Subcutaneous abdominal adipose tissue (tissue), 5 donors: ENCODE data around the gene RHOBTB1.
"Not testable (repeated sequence)": the region's sequence is repeated elsewhere in the genome, so short reads cannot be mapped to it uniquely, and the experiment has no call there.

Source experiments
- H3K27ac ChIP-seq: one replicate; pipeline ENCODE4 v1.7.0; 2013; ENCODE audit warnings: low read depth, mild to moderate bottlenecking, inconsistent platforms, low read length, moderate library complexity
- H3K27me3 ChIP-seq, 5 donors: one replicate each; pipeline ENCODE4 v1.7.0; 2013; ENCODE audit warnings: low read length in 5 of 5, inconsistent platforms in 1 of 5; ENCODE audit not compliant: control insufficient read depth in 5 of 5, insufficient read depth in 4 of 5
- H3K36me3 ChIP-seq, 5 donors: one replicate each; pipeline ENCODE4 v1.7.0; 2013; ENCODE audit warnings: low read length in 5 of 5; ENCODE audit not compliant: control insufficient read depth in 5 of 5, insufficient read depth in 5 of 5
- H3K4me1 ChIP-seq, 5 donors: one replicate each; pipeline ENCODE4 v1.7.0; 2013; ENCODE audit warnings: low read length in 5 of 5, mild to moderate bottlenecking in 3 of 5, moderate library complexity in 1 of 5; ENCODE audit not compliant: control insufficient read depth in 5 of 5, insufficient read depth in 5 of 5
- H3K4me3 ChIP-seq, 5 donors: one replicate each; pipeline ENCODE4 v1.7.0; 2013; ENCODE audit warnings: low read length in 5 of 5, low read depth in 1 of 5
- H3K9ac ChIP-seq, 5 donors: one replicate each; pipeline ENCODE4 v1.7.0; 2013; ENCODE audit warnings: low read length in 5 of 5, mild to moderate bottlenecking in 4 of 5, moderate library complexity in 3 of 5
- H3K9me3 ChIP-seq, 5 donors: one replicate each; pipeline ENCODE4 v1.7.0; 2013; ENCODE audit warnings: low read length in 5 of 5; ENCODE audit not compliant: control insufficient read depth in 5 of 5
- donor health status: healthy.
- donor health status: healthy.
- donor health status: healthy.
- donor health status: healthy.
- donor health status: healthy.

The RHOBTB1 gene

GRCh38 chr10:60835049-60835448 is 108.9 kb downstream of the RHOBTB1 start:
- Histone ChIP-seq H3K4me3 (no peak overlapping the region), H3K9ac (no peak overlapping the region), H3K9me3 (no peaks in the 10 kb centered on the region), H3K4me1 (peaks cover 0 to 11% (median 0%) of the 10 kb centered on the region in 5 donors), H3K27me3 (no peaks in the 10 kb centered on the region), H3K27ac (no peak overlapping the region), H3K36me3 (no peaks in the 10 kb centered on the region)

- Histone ChIP-seq H3K27me3 (no peaks in the 10 kb centered on the region), H3K36me3 (no peaks in the 10 kb centered on the region), H3K4me3 (no peak overlapping the region), H3K9me3 (no peaks in the 10 kb centered on the region), H3K27ac (no peak overlapping the region), H3K4me1 (peaks cover 0 to 11% (median 0%) of the 10 kb centered on the region in 5 donors), H3K9ac (no peak overlapping the region)
Observed at GRCh38 chr10:60834401-60834800, 109.6 kb downstream of the RHOBTB1 start.

- H3K4me3 ChIP-seq, H3K36me3 ChIP-seq, H3K9ac ChIP-seq, H3K27ac ChIP-seq, H3K9me3 ChIP-seq, H3K27me3 ChIP-seq: not testable (repeated sequence)
- peaks cover 2 to 20% (median 12%) of the 10 kb centered on the region in 5 donors for H3K4me1 ChIP-seq
Observed at GRCh38 chr10:60832136-60832535, 111.8 kb downstream of the RHOBTB1 start.

GRCh38 chr10:60828489-60828852 is 115.5 kb downstream of the RHOBTB1 start:
- H3K4me3 ChIP-seq: peak overlapping the region in 1 of 5 donors; percentile 22
- H3K36me3 ChIP-seq: no peaks in the 10 kb centered on the region
- no peaks in the 10 kb centered on the region for H3K27me3 ChIP-seq
- no peaks in the 10 kb centered on the region for H3K9me3 ChIP-seq
- peak overlapping the region; percentile 53 for H3K27ac ChIP-seq
- no peak overlapping the region for H3K9ac ChIP-seq
- peaks cover 2 to 34% (median 13%) of the 10 kb centered on the region in 5 donors for H3K4me1 ChIP-seq

- Histone ChIP-seq H3K9me3 (no peaks in the 10 kb centered on the region), H3K27me3 (no peaks in the 10 kb centered on the region), H3K9ac (no peak overlapping the region), H3K27ac (peak overlapping the region; percentile 53), H3K36me3 (no peaks in the 10 kb centered on the region), H3K4me3 (peak overlapping the region in 2 of 5 donors; percentile 18 to 22), H3K4me1 (peaks cover 2 to 35% (median 13%) of the 10 kb centered on the region in 5 donors)
Observed at GRCh38 chr10:60827791-60828488, 116.0 kb downstream of the RHOBTB1 start.

- no peak overlapping the region for H3K4me3 ChIP-seq
- no peak overlapping the region for H3K9ac ChIP-seq
Observed at GRCh38 chr10:60825520-60825919, 118.5 kb downstream of the RHOBTB1 start.

GRCh38 chr10:60823324-60823723 is 120.7 kb downstream of the RHOBTB1 start:
- H3K9me3 ChIP-seq: no peaks in the 10 kb centered on the region
- H3K4me1 ChIP-seq: peaks cover 3 to 40% (median 12%) of the 10 kb centered on the region in 5 donors
- no peaks in the 10 kb centered on the region for H3K27me3 ChIP-seq
- no peak overlapping the region for H3K27ac ChIP-seq
- no peak overlapping the region for H3K9ac ChIP-seq
- no peak overlapping the region for H3K4me3 ChIP-seq
- H3K36me3 ChIP-seq: no peaks in the 10 kb centered on the region

More at GRCh38 chr10:60825520-60825919, 118.5 kb downstream of the RHOBTB1 start:
- no peak overlapping the region for H3K27ac ChIP-seq
- H3K36me3 ChIP-seq: no peaks in the 10 kb centered on the region
- peaks cover 3 to 37% (median 13%) of the 10 kb centered on the region in 5 donors for H3K4me1 ChIP-seq
- H3K9me3 ChIP-seq: no peaks in the 10 kb centered on the region
- H3K27me3 ChIP-seq: no peaks in the 10 kb centered on the region

- no peak overlapping the region for H3K27ac ChIP-seq
- no peaks in the 10 kb centered on the region for H3K36me3 ChIP-seq
- H3K4me1 ChIP-seq: peaks cover 3 to 35% (median 7%) of the 10 kb centered on the region in 5 donors
- no peaks in the 10 kb centered on the region for H3K27me3 ChIP-seq
- no peak overlapping the region for H3K4me3 ChIP-seq
- no peak overlapping the region for H3K9ac ChIP-seq
- H3K9me3 ChIP-seq: no peaks in the 10 kb centered on the region
Observed at GRCh38 chr10:60822809-60823208, 121.2 kb downstream of the RHOBTB1 start.

GRCh38 chr10:60821656-60822055 is 122.3 kb downstream of the RHOBTB1 start:
- Histone ChIP-seq H3K9me3 (no peaks in the 10 kb centered on the region), H3K27me3 (no peaks in the 10 kb centered on the region), H3K27ac (no peak overlapping the region), H3K9ac (no peak overlapping the region), H3K4me3 (no peak overlapping the region), H3K36me3 (no peaks in the 10 kb centered on the region), H3K4me1 (peaks cover 5 to 29% (median 5%) of the 10 kb centered on the region in 5 donors)

GRCh38 chr10:60820093-60820754 is 123.8 kb downstream of the RHOBTB1 start:
- Histone ChIP-seq H3K9ac (no peak overlapping the region), H3K27me3 (no peaks in the 10 kb centered on the region), H3K9me3 (no peaks in the 10 kb centered on the region), H3K4me1 (peaks cover 4 to 27% (median 8%) of the 10 kb centered on the region in 5 donors), H3K36me3 (no peaks in the 10 kb centered on the region), H3K27ac (no peak overlapping the region), H3K4me3 (no peak overlapping the region)
